NT2/D1 (cell line): ENCODE results near the gene TMEM232.

Experiments
- SUZ12 ChIP-seq: IDR thresholded peaks from 2 replicates; pipeline ENCODE4 v1.6.1; 2011; ENCODE audit not compliant: insufficient read length, insufficient read depth; ENCODE audit errors: extremely low read depth
- YY1 ChIP-seq: IDR thresholded peaks from 2 replicates; pipeline ENCODE4 v1.6.1; 2011; ENCODE audit not compliant: insufficient read length, insufficient read depth

GRCh38 chr5:110536120-110537115, 190.1 kb downstream of the TMEM232 start:
- TF ChIP-seq SUZ12: no peak
- no peak for TF ChIP-seq YY1
